Kasumi-1 (cell line): Measurements from ENCODE around the gene SCARB2.

Source experiments
- DNase-seq, 2 experiments: peaks; one replicate each; lab custom pipeline; 2025; lab: John Stamatoyannopoulos, UW

Gene SCARB2

DNA sequence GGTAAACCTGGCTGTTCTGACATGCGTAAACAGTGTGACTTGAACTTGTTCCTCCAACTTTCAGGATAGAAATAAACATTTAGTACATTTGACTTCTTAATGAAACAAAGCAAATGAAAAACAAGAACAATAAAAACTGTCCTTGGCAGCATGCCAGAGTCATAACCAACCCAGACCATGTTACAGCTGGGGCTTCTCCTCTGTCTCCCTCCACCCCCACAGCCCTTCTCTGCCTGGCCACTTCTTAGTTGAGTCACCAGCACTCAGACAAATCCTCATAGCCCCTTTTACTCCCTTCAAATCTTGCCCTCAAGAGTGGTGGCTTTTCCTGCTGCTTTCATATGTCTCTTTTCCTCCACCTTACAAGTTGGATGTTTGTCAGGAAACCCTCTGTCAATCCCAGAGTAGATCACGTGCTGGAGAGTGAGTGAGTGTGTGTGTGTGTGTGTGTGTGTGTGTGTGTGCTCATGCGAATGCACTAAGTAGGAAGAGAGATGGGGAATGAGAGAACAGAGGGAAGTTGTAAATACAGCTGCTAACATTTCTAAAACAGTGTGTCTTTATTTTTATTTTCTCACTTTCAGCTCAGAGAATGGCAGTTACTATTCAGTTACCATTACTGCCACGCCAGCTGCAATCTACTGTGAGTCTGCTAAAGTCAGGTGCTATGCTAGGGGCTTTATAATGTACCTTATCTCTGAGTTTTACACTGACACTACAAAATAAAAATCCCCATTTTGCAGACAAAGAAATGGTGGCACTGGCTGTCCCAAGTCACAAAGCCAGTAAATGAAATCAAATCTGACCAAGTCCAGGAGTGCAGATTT lies 15.0 kb downstream of the SCARB2 start:
- peak; percentile 80 to 83 for DNase-seq

DNA sequence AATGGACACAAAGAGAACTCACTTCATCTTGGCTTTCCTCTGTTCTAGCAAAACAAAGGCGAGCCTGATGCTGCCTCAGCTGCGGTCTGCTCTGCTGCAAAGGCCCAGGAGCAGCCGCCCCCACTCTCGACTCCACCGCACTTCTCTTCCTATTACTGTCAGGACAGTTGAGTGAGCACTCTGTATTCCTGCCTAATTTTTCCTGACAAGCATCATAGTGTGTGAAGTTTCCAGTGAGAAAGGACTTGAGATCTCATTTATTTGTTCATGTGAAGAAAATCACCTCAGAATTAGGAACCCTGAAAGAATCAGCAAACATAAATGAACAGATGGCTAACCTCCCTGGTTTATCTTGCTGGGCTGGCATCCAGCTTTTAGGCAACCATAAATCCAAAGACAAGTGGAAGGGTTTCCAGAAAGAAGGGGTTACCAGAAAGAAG lies 15.6 kb downstream of the SCARB2 start:
- peak; percentile 73 to 79 for DNase-seq

DNA sequence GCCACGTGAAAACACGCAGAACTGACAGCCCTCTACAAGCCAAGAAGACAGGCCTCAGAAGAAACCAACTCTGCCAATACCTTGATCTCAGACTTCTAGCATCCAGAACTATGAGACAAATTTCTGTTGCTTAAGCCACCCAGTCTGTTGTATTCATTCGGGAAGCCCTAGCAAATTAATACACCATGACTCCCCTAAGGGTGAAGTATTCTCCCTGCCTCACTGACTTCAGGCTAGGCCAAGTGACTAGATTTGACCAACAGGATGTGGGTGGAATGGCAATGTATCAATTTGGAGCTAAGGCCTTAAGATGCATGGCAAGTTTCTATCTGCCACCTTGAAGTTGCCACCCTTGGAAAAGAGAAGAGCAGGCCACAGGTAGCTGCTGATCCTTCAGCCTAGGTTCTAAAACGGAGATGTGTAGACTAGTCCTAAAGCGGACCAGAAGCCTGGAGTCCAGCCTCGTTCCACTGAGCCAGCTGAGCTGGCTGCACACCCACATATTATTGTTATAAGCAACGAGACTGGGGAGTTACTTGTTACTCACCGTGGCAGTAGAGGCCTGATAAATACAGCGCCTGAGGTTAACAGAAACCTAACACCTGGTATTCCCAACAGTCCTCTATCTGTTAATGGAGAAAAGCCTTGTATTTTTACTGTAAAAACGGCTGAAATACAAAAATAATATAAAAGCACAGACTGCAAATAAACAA lies 16.4 kb downstream of the SCARB2 start:
- DNase-seq, result no peak

DNA sequence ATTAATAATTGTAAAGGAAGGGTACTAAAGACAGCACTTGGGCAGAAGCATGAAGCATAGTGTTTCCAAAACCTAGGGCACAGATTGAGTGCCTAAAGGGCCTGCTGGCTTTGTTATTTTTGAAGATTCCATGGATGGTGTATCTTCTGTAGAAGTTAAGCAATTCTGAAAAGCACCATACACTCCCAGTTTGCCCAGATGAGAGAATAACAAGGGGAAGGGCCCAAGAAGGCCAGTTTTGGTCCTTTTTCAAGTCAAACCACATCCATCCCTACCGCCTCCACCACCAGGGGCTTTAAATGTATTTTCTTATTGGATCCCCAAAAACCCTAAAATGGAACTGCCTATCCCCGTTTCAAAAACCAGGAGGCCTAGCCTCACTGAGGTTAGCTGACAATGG lies 17.2 kb downstream of the SCARB2 start:
- no peak for DNase-seq

DNA sequence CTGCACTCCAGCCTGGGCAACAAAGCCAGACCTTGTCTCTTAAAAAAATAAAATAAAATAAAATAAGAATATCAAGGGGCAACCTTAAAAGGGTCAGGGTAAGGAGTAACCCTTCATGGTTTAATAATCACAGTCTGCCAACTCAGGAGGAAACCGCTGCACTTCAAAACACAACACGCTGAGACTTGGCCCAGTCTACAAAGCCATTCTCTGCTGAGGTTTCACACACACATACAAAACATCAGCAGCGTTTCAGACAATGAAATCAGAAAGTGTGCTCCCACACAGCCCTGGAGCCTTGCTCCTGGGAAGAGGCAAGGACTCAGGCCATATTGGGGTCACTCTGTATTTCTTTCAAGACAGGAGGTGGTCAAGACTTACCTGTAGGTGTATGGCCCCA lies 18.3 kb downstream of the SCARB2 start:
- no peak for DNase-seq

DNA sequence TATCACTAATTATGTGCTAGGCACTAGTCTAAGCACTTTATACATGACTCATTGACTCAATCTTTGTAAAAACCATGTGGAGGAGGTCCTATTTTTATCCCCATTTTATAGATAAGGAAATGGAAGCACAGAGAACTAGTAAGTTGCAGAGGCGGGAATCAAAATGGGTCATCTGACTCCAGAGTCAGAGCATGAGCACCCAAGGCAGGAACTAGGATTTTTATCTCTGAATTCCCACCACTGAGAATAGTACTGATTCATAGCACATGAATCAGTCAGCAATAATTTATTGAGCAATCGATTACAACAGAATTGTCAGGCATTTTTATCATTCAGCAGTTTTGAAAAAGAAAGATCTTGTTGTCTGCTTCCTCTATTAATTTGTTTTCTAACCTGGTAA lies 19.3 kb downstream of the SCARB2 start:
- no peak for DNase-seq

DNA sequence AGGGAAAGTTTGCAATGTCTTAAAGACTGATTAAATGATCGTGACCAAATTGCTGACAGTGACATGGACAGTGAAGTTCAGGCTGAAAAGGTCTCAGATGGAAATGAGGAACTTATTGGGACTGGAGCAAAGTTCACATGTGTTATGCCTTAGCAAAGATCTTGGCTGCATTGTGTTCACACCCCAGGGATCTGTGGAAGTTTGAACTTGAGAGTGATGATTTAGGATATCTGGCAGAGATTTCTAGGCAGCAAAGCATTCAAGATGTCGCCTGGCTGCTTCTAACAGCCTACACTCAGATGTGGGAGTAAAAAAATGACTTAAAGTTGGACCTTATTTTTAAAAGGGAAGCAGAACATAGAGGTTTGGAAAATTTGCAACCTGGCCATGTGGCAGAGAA lies 21.4 kb downstream of the SCARB2 start:
- peak; percentile 8 for DNase-seq

DNA sequence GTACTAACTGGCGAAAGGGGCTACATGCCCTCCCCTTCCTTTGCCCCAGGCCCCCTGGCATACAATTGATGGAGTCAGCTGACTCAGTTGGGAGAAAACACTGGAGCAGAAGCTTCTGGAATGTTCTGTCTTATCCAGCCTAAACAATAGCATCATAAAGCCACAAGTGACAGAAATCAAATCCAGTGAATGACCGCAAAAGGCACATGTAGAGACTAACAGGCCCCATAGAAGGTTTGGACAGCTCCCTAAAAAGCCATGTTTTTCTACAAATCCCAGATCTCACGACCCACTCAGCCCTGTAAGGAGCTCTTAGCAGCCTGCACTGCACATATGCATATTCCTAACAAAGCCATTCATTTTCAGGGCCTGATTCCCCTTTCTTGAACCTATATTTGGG lies 25.1 kb downstream of the SCARB2 start:
- DNase-seq, result no peak

DNA sequence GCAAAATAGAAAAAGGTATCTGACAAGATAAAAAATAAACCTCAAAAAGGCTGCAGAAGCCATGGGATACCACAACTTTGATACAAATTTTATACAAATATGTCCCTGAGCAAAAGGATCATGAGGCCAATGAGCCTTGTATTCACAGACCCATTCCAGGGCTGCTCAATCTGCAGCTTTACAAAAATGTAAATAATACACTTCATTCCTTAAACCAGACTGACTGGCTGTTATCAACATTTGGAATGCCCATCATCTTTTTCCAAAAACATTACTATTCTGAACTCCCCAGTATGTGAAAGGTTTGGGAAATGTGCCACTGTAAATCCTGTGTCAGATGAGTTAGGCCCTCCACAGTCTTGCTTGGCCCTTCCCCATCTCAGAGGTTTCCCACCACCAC lies 25.5 kb downstream of the SCARB2 start:
- no peak for DNase-seq

DNA sequence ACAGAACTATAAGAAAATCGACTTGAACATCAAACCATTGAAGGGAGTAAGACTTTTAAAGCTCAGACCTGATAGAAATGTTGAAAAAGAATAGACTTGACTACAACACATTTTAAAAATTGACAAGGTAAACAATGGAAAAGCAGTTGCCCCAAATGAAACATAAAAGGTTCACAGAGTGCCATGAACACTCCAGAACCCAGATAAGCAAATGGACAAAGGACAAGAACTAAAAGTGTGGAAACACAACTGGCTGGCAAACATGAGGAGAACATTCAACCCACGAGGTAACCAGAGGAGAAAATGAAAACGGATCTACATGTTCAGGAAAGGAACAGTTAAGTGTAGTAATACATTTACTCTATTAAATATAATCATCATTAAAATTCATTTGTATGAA lies 26.5 kb downstream of the SCARB2 start:
- DNase-seq, result no peak

DNA sequence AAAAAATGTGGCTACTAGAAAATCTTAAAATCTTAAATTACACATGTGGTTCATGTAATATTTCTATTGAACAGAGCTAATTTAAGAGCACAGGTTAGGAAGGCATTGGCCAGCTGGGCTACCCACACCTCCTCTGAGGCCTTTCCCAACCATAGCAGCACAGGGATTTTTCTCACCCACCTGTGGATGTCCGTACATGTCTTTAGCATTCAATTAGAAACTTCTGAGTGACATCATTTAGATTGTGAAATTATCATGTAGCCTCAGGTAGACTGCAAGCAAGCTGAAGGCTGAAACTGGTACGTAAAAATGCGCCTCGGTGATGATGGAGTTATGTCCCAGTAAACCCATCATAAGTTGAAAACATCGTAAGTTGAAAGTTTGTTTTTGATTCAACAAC lies 31.2 kb downstream of the SCARB2 start:
- no peak for DNase-seq

DNA sequence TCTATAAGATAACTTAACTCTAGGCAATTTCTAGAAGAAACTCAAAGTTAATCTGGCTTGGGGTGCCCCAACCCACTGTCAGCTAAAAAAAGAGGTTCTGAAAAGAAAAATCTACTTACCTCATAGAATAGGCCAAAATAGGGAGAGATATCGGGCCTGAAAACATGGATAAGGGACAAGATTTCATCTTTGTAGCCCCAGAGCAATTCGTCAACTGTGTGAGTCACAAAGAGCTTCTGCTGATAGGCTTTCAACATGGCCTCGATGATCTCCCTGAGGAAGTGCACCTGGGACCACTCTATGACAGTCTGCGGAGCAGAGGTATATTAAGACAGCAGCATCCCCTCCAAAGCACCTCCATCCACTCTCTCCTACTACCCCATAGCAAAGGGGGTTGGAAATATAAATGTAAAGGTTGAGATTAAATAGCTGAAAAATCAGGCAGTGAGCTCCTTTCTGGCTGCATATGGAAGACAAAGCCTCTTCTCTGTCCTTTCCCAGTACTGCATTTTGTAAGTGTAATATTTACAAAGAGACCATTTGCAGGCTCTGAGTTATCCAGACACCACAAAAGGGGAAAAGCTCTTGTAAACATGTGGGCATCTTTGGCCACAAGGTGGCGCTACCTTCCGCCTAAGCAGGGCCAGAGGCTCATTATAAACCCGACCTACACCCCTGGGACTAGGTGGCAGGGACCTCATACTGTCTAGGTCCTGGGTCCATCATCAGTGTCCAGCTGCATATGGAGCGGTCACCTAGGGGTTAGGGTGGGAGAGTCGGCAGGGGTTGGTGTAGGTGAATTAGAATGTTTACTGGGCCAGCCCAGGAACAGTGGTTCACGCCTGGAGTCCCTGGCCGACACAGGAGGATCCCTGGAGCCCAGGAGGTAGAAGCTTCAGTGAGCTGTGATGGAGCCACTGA lies 34.0 kb downstream of the SCARB2 start:
- DNase-seq, result peak; percentile 77 to 89

DNA sequence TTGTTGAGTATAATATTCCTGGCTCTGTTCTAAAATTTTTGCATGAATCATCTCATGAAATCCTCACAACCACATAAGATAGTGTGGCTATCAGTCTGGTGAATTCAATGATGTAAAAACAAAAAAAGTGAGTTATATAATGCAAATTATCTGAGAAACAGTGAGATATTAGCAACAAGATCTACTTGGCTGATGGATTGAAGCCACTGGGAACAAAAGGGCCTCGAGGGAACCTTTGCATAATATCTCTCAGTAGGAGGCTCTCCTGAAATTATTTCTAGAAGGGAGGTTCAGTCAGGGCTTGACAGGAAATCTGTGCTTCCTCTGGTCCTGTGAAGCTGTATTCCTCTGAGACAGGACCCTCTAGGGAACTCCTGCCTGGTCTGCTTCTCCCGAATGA lies 35.3 kb downstream of the SCARB2 start:
- no peak for DNase-seq

DNA sequence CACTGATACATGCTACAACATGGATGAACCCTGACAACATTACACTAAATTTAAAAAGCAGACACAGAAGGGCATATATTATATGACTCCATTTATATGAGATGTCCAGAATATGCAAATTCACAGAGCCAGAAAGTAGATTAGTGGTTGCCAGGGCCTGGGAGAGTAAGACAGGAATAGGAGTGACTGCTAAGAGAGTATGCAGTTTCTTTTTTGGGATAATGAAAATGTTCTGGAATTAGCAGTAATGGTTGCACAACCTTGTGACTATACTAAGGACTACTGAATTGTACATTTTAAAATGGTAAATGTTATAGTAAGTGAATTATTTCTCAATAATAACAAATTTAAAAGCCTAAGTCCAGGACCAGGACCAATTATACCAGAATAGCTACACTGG lies 35.9 kb downstream of the SCARB2 start:
- no peak for DNase-seq

DNA sequence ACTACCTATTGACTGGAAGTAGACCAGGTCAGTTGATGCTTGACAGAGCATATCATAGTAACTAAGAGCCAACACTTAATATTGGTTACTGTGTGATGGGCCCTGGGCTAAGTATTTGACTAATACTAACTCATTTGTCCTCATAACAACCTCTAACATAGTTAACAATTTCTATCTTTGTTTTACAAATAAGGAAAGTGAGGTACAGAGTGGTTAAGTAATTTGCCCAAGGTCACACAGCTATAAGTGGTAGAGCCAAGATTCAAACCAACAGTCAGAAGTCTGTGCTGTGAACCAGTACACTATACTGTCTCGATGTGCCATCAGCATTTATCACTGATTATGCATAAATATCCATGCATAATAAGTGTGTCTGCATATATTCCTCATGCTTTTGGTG lies 38.3 kb downstream of the SCARB2 start:
- DNase-seq, result no peak

DNA sequence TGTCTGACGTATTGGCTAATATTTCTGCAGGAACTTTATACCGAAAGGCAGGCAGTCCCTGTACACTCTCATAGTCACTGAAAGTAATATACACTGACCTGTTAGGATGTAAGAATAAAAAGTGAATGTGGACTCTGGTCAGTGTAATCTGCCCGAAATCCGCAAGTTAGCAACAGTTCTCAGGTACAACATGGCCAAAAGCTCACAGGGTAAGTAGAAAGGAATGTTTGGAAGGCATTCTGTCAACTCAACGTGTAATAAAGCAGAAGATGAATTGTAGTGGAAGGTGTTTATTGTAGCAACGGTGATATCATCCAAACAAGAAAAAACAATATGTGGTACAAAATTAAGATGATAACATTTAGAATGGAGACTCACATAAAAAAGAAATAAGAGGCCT lies 39.4 kb downstream of the SCARB2 start:
- DNase-seq, result no peak

DNA sequence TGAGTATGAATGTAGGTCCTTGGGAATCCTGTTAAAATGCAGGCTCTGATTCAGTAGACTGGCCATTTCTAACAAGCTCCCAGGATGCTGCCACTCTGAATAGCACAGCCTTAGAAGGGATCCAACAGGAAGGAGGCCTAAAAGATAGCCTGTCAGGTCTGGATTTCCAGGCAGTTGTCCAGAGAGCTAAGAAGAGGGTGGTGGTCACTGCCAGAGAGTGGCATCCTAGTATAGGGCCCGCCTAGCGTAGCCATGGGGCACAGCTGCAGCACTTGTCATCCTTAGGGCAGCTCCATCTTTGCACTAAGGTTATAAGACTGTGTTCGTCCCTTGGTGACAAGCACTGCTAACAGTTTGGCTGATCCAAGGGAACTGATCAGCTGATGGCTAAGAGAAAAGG lies 44.9 kb downstream of the SCARB2 start:
- no peak for DNase-seq

DNA sequence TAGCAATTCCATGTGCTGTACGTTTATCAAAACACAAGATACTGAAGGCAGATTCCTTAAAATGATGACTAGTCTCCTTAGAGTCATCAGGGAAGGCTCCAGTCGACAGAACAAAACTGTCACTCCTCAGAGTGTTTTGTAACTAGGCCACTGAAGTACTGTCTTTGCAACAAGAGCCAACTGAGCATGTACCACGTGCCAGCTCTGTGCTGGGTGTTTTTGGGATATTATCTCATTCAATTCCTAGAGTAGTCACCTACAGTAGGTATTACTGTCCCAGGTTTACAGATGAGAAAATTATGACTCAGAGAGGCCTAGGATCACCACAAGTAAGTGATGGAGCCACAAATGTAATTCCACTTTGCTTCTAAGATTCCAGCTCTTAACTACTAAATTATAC lies 47.1 kb downstream of the SCARB2 start:
- no peak for DNase-seq

DNA sequence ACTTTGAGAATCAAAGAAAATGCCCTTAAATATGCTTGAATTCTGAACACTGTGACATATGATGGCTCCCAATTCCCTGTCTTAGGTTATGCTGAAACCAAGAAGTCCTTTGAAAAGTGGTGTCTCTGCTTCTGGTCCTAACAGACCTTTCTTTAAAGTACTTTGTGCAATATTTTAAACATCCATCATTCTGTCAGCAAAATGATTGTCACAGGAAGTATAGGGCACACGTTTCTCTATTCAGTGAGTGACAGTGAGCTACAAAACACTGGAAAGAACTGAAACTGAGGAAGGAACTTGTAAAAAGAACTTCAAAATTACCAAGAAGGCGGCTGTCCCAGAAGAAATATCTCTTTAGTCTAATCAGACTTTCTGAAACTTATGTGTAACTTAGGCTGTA lies 53.3 kb downstream of the SCARB2 start:
- no peak for DNase-seq

DNA sequence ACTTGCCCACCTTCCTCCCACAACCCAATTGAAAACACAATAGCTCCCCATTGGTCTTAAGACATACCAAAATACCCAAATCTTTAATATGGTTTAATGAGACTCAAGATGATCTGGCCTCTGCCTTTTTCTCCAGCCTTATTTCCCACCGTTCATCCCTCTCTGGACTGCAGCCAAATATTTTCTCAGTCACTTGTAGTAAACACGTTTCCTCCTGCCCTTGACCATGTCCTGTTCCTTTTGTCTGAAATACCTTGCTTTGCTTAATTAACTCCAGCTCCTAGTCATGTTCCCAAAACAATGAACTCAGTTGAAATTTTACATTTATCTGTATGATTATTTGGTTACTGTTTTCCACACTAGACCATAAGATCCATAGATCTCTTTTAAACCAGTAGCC lies 57.0 kb downstream of the SCARB2 start:
- DNase-seq, result no peak

DNA sequence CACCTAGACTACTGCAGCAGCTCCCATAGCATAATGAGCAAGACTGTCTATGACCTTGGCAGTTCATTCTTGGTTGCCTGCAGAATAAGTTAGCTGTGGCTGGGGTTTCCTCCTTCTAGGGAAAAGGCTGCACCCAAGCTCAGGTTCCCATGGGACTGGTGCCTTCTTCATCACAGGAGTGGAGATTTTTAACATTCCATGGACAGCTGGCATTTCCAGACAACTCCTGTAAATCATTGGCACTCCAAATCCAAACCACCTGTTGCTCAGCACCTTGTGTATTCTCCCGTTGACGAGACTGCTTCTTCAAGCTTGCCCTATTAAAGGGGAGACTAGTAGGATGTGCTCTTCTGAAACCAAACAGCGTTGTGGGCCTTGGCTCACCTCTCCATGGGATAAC lies 57.6 kb downstream of the SCARB2 start:
- DNase-seq, result no peak

DNA sequence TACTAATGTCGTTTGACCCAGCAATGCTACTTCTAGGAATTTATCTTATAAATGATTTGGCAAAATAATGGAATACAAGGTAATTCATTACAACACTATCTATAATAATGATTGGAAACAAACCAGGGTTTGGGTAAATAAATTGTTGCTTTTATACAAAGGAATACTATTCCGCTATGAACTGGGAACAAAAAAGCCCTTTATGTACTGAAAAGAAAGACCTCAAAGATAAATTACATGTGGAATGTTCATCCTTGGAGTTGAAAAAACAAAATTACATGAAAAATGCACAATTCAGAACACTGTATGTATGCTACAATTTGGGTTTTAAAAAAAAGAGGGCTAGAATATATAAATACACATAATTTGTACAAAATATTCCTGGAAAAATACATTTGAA lies 60.3 kb downstream of the SCARB2 start:
- DNase-seq, result no peak
